IPS DF 4.7 (cell line): Measurements from ENCODE around the gene NMT2.
"Not testable (repeated sequence)": the region's sequence is repeated elsewhere in the genome, so short reads cannot be mapped to it uniquely, and the experiment has no call there.

Experiments used
- DNase-seq: peaks from one replicate; pipeline ENCODE4 v3.0.0-alpha.2; 2013; ENCODE audit warnings: low spot score; ENCODE audit errors: extremely low read depth

NMT2 gene

DNA sequence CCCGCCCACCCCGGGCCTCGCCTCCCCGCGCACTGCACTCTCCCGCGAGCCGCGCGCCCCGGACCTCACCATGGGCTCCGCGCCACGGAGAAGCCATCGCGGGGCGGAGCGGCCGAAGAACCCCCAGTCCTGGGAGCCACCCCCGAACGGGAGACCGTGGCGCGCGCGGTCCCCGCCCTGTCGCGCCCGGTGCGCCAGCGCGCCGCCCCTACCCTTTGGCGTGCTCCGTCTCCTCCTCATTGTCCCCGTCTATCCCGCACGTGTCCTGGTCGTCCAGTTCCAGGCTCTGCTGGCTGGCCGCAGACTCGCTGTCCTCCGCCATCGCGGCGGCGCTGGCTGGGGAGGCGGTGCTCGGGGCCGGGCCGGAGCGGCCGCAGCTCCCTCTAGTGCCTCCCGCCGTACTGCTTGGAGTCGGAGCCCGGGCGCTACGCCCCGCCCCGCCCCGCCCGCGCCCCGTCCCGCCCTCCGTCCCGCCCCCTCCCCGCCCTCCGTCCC lies at the start of gene NMT2:
TSS of gene NMT2 (minus strand) at position 403 of the 495 bp plus-strand sequence. CDS start at position 322, 81 bp downstream.
- no peak for DNase-seq

DNA sequence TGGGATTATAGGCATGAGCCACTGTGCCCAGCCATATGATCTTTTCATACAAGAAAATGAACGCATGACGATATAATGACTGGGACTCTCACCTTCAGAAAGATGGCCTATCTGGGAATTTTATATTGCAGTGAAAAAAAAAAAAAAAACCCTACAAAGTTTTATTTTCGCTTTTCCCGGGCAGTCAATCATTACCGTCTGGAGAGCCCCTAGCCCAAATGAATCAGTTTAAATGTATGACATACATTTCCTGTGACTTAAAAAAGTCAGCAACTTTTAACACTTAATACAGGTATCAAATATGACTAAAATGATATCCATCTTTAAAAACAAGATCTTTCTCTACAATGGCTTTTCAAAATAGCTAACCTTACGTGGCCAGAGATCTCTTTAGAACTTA lies 48.2 kb upstream of the NMT2 start:
- no peak for DNase-seq

DNA sequence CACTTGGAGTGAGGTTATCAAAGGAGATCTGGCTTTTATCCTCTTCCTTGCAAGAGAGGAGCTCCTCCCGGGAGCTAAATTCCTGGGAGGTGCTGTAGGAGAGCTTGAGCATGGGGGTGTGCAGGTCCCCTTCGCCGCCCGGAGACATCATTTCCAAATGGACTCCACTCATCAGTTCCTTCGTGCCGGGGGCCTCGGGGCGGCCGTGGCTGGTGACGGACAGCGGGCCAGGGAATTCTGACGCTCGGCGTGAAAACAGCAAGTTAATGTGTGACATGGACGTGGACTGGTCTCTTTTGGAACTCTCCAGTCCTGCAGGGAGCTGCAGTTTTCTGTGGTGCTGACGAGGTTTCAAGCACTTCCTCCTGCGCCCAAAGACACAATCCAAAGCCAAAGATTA lies 45.7 kb upstream of the NMT2 start:
- no peak for DNase-seq

DNA sequence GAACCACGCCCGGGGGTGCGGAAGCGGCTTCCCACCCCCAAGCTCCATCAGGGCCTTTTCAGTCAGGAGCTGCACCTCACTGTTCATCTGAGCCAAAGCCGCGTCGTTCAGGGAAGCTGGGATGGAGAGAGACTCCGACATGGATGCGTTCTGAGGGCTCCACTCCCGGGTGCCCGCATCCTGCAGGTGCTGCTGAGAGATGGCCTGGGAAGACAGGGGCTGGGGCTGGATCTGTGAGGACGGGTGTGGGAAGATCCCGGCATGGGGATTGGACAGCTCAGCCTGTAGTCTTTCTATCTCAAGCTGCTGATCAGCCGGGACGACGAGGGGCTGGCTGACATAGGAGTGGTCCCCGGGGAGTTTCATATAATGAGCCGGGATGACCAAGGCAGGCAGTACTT lies 45.0 kb upstream of the NMT2 start:
- DNase-seq, result no peak

DNA sequence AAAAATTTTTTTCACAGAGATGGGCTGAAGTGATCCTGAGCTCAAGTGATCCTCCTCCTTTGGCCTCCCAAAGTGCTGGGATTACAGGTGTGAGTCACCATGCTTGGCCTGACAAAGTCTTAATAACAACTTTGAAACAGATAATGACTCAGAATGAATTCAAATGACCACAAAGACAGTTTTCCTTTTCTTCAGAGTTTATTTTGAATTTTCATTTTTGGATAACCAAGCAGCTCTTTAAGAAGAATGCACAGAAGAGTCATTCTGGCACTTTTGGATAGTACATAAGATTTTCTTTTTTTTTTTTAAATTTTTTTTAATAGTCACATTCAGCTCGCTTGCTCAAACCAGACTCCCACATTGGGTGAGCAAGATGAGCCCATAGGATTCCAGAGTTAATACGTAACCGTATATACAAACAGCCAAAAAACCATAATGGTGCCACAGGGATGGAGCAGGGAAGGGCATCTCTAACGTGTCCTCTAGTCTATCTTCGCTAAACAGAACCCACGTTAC lies 43.0 kb upstream of the NMT2 start:
- DNase-seq, result no peak

DNA sequence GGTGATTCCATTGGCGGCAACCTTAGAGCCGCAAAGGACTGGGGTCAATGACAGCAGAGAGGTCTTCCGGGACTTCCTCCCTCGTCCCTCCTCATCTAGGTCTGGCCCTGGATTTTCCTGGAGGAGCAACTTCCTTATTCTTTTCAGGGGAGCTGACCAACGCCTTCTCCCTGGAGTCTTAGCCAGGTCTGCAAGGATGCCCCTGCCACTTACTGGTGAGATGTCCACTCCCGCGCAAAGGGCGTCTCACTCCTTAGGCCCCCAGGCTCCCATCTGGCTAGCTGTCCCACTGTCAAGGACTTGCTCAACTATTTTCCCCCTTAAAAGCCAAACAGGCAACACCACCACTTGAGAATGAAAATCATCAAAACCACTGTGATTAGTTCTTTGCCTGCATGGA lies 42.0 kb upstream of the NMT2 start:
- DNase-seq, result no peak

DNA sequence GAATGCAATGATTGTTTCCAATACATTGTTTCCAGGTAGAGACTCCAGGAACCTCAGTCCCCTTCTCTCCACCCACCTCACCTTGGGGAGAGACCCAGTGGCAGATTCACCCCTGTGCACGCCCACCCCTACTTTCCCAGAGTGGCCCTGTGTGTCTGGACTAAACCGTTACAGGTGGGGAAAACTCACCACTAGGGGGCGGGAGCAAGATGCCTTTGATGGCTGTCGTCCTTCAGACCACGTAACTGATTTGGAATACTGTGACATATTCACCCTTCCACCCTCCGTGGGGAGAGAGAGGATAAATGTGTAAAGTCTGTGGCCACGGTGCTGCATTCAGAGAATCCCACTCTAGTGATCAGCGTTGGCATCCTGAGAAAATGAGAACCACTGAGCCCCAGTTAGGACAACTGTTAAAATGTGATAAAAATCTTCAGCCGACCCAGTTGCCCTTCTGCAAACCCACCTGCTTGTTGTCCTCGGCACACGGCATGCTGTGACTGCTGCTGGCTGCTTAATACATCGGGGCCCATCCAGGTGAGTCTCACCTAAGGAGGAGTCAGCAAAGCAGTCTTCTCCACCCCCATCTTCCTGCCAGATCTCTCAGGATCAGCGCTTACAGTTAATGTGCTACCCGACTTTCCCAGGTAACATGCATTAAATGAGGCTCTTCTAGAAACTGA lies 41.5 kb upstream of the NMT2 start:
- DNase-seq, result peak; percentile 53

DNA sequence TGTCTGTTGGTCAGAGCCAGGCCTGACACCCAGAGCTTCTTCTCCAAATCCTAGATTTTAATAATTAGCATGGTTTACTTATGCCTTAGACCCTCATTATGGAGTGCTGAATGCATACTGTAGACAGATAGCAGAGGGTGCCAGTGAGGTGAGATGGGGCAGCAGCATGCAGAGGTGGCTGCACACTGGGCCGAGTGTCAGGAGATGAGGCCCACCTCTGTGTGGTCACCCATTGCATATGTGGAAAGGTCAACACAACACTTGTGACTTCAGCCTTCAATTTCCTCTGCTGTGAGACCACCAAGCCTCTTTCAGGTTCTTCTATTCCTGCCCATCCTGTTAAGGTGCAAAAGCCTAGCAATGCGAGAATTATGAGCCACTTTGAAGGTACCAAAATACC lies 39.7 kb upstream of the NMT2 start:
- DNase-seq, result no peak

DNA sequence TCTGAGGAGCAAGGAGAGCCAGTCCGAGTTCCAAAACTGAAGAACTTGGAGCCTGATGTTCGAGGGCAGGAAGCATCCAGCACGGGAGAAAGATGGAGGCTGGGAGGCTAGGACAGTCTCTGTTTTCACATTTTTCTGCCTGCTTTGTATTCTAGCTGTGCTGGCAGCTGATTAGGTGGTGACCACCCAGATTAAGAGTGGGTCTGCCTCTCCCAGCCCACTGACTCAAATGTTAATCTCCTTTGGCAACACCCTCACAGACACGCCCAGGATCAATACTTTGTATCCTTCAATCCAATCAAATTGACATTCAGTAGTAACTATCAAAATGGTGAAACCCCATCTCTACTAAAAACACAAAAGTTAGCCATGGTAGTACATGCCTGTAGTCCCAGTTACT lies 38.9 kb upstream of the NMT2 start:
- DNase-seq, result not testable (repeated sequence)

DNA sequence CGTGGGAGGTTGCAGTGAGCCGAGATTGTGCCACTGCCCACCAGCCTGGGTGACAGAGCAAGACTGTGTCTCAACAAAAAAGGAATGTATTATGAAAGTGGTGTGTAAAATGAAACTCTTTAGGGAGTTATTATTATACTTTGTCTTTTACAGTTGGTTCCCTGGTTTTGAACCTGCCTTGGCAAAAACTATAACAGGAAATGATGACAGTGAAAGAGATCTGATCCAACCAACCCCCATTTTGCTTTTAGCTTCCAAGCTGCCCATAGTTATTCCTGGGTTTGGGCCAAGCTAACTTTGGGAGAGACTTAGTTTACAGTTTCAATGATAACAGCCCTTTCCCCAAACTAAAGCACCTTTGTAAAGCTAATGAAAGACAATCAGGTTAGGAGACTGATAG lies 34.1 kb upstream of the NMT2 start:
- no peak for DNase-seq

DNA sequence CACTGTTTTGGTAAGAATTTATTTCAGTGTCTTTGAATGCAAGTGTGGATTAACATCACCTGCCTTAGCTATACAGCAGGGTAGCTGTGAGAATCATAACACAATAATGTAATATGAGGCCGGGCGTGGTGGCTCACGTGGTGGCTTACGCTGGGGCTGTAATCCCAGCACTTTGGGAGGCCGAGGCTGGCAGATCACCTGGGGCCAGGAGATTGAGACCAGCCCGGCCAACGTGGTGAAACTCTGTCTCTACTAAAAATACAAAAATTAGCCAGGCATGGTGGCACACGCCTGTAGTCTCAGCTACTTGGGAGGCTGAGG lies 33.8 kb upstream of the NMT2 start:
- DNase-seq, result not testable (repeated sequence)

DNA sequence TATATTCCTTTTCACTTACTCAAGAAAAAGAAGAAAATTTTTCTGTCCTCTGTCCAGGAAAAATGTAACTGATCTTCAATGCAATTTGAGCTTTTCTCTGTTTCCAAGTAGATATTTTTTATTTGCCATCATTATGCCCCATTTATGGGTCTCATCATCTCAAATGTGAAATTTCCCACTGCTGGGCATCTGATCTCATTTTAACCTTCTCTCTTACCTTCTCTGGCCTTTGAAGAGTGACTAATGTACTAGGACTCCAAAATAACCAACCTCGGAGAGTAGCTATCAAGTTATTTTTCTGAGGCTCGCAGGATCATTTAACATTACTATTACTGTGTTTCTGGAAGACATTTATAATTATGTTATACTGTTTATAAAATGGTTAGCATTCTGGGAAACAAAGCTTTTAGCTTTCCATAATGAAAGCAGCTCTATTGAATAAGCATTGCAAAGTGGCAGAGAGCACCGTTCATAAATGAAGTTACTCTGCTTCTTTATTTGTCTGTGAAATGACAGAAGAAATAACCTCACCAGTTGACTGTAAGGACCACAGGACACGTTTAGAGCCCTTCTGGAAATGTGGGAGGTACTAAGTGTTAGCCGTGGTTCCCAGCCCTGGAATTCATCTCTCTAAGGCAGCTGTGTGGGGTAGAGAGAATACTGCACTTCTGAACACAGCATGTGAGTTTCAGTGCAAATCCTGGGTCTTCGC lies 33.3 kb upstream of the NMT2 start:
- DNase-seq, result no peak

DNA sequence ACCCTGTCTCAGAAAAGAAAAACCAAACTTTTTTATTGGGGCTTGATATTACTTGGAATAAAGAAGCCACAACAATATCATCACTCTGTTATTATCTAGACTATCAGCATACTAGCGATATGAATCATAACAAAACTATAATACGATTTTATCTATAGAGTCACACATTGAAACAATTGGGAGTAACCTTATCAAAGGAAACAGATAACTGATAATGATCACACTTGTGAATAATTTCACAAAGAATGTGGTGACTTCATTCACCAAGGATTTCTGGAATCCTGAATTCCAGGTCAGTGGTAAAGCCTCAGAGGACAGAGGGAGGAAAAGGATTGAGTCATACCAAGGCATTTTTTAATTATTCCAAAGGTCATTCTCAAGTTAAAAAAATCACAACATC lies 32.1 kb upstream of the NMT2 start:
- DNase-seq, result peak; percentile 49

DNA sequence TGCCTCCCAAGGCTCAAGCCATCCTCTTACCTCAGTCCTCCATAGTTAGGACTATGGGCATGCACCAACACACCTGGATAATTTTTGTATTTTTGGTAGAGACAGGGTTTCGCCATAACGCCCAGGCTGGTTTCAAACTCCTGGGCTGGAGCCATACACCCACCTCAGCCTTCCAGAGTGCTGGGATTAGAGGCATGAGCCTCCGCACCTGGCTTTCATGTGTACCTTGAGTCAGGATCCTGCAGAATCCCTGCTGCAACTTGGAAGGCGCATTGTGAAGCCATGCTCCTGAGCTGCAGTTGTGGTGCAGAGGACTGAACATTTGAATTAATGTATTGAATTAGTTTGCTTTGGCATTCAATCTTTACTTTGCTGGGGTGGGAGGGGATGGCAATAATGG lies 29.4 kb upstream of the NMT2 start:
- DNase-seq, result no peak

DNA sequence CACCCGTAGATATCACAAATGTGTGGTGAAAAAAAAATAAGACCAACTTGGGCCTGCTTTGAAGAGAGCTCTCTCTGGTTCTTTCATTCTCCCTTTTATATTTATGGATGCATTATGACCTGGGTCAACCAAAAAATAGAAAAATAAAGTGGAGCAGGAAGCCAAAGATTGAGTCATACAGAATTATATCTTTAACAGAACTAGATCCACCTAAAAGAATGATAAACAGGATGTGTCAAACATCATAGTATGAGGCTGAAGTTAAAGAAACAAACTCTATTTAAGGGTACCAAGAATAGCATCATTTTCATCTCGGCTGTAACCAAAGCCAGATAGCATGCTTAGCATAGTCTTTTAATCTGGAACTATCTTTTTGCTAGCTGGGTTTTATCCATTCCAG lies 28.8 kb upstream of the NMT2 start:
- no peak for DNase-seq

DNA sequence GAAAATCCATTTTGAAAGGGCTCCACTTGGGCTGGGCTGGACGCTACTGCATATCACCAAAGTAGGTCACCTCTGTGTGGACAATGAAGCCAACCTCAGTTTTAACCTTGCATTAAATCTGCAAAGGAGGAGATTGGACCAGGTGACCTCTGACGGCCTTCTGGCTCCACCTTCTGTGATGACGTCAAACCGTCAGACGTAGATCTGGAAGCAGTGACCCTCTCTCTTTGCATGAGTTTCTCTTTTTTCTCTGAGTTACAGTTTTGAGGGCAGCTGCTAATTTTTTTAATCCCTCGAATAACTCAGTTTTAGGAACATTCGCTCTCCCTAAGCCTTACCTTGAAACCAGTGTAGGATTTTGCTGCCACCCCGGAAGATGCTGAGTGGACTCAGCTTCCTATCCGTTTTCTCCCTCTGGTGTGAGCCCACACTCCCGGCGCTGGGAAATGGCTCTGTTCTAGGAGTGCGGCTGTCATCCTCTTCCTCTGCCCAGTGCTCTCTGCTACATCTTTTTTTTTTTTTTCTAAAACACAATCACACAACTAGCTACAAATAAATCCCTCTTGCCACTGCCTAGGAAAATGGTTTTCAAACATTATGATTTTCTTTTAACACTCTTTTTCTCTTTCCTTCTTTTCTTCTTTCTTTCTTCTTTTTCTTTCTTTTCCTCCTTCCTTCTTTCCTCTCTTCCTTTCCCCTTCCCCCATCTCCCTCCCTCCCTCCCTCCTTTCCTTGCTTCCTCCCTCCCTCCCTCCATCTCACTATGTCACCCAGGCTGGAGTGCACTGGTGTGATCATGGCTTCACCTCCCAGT lies 27.7 kb upstream of the NMT2 start:
- no peak for DNase-seq

DNA sequence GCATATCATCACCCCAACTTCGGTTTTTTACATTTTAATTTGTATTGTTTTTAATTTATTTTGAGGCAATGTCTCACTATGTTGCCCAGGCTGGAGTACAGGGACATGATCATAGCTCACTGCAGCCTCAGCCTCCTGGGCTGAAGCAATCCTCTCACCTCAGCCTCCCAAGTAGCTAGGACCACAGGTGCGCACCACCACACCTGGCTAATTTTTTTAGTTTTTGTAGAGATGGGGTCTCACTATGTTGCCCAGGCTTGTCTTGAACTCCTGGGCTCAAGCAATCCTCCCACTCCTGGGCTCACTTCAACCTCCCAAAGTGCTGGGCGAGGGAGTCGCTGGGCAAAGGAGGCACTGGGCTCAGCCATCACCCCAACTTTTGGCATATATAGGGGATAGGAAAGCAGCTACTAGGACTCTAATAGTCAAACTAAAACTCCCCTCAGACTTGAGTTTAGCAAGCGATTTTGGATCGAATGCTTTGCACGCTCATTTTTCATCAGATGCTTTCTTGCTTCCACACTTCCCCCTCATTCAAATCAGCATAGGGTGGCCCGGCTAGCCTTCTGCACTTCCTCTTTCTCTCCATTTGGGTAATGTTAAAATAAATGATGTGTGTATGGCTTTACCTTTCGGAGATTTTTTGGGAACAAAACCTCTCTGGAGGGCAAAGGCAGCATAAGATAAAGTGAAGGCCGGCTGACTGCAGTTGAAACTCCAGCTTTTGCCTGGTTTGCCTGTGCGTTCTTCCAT lies 20.8 kb upstream of the NMT2 start:
- DNase-seq, result no peak

DNA sequence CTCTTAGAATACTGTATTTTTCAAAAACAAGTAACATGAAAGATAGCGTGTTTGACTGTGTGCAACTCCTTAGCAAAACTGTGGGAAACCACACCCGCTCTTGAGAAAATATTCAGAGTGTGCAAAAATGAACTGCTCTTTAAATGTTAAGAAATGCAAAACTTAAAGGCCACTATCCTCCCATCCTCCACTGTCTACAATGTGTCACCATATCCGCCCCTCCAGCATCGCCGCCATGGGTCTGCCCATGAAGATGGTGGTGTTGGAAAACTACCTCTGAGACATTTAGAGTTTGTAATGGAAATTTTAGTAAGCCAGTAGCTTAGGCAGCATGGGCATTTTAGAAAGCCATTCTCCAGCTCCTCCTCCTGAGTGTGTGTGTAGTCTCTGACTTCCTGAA lies 20.1 kb upstream of the NMT2 start:
- DNase-seq, result no peak

DNA sequence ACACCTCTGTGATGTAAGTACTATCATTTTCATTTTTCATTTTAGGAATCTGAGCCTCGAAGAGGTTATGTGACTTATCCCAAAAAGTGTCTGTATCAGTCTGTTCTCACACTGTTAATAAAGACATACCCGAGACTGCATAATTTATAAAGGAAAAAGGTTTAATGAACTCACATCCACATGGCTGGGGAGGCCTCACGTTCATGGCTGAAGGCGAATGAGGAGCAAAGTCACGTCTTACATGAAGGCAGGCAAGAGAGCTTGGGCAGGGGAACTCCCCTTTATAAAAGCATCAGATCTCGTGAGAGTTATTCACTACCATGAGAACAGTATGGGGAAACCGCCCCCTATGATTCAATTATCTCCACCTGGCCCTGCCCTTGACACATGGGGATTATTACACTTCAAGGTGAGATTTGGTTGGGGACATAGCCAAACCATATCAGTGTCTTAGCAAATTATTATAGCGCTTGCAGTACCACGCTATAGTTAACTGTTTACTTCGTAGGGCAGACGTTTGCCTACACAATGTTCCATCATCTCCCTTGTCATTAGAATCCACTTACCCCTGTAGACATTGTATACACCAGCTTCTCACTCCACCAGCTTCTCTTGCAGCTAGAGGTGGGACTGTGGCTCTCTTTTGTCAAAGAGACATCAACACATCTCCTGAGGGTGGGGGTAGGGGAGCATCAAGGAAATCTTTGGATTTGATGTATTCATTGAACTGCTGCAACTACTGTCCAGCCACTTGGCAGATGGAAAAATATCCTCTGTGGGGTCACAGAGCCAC lies 15.4 kb upstream of the NMT2 start:
- no peak for DNase-seq

DNA sequence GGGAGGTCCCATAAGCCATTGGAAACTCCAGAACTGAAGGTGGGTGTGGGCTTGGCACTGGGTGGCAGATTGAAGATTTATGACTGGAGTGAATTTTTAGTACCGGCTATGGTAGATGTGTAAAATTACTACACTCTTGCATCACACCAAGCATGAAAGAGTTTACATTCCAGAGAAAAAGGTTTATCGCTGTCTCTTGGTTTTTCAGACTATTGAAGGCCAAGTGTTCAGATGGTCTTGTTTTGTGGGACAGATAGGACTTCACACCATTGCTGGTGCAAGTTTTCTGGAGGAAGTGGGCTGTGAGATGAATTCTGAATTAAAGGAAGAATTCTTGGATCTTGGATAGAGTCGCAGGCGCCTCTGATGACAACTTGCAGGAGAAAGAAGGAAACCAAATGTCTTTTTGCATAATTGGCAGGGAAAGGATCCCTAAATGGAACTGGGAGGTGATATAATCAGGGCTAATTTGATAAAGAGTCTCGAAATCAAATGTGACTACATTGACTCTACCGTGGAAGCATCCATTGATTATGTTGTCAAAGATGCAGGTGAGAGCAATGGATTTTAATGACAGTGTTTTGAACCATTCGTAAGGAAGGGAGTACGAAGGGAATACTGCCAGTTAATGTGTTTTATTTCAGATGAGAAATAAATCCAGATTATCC lies 14.2 kb upstream of the NMT2 start:
- DNase-seq, result no peak
